Measurements from ENCODE around the gene GPATCH2.
A peak's percentile ranks its signal among the peaks of the same experiment; 100 is the strongest.
"Not testable (repeated sequence)": the region's sequence is repeated elsewhere in the genome, so short reads cannot be mapped to it uniquely, and the experiment has no call there.

GPATCH2 gene

DNA sequence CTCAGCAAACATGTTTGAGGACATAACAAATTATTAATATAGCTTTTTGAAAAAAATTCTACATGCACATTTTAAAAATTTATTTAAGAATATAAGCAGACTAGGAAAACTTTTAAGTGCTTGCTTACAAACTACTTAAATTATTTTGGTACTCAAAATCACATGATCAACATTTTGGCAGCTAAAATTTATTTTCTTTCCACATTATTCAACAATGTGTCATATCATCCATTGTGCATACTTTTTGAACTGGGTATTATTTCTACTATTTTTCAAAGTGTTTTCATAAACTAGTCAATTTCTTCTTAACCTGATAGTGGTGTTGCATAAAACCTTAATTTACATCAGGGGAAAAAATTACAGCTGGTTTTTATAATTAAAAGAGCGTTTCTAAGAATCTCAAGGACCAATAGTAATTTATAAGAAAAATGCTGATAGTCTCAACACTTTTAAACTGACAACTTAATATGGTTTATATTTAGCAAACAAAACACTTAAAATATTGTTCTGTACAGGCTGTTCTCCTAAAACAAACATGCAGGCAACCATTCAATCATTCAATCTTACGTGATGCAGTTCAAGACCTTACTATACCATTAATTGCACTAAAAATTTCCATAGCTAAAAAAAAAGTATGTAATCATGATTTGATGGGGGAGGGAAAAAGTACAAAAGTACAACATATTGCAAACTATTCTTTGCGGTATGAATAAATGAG, 105.0 kb downstream of the GPATCH2 start:
- DNase-seq (ENCODE audit: low read depth): no peak

DNA sequence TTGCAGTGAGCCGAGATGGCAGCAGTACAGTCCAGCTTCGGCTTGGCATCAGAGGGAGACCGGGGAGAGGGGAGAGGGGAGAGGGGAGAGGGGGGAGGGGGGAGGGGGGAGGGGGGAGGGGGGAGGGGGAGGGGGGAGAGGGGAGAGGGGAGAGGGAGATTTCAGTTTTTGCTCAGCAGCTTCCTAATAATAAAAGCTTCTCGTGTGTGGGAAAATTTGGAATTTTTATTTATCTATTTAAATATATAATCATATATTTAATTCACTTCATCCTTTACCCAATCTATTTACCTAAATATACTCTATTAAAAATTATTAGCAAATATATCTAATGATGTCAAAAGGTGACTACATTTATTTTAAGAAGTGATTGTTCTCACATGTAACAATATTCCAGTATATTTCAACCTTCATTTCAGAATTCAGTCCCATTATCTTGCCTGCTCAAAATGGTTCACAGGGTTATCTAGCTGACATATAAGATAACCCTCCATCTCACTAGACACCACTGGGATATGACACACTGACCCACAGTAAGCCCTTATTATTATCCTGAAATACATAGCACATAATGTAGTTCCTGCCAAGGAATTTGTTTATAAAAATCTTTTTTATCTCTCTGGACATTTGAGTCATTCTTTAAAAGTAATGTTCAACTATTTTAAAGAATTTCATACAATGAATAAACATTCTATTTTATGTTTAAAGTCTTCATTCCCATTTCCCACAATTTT, 105.9 kb downstream of the GPATCH2 start:
- no peak for DNase-seq (ENCODE audit: low read depth)

DNA sequence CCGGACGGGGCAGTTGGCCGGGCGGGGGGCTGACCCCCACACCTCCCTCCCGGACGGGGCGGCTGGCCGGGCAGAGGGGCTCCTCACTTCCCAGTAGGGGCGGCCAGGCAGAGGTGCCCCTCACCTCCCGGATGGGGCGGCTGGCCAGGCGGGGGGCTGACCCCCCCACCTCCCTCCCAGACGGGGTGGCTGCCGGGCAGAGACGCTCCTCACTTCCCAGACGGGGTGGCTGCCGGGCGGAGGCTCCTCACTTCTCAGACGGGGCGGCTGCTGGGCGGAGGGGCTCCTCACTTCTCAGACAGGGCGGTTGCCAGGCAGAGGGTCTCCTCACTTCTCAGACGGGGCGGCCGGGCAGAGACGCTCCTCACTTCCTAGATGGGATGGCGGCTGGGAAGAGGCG, 107.0 kb downstream of the GPATCH2 start:
- not testable (repeated sequence) for DNase-seq (ENCODE audit: low read depth)

DNA sequence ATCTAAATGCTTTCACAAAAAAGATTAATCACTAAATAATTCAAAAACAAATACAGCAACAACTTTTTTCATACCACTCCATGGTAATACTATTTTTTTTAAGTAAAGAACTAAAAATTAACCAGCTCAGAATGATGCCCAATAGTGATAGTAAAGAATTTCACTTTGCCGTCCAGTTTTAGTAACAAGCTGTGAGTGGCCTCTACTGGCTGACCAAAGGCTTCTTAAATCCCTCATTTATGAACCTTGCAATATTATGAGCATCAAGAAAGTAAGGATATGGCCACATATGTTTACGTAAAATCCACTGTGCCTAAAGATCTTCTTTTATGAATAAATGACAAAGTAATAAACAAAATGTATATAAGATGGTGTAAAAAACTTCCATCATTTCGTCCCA, 108.6 kb downstream of the GPATCH2 start:
- no peak for DNase-seq (ENCODE audit: low read depth)

DNA sequence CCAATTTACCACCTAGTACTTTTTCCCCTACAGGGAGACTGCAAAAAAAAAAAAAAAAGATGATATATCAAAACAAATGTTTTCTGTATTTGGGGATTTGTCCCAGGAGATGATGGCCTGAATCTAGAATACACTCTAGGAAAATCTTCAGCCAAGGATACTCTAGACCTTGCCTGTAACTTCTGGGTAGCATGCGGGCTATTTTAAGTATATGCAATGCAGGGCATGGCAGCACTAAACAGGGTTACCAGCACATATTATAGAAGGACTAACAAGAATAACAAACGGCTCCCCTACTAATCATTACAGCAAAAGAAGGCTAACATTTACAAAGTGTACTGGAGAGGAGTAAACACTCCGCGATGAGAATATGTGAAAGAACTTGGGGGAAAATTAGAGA, 109.6 kb downstream of the GPATCH2 start:
- no peak for DNase-seq (ENCODE audit: low read depth)

DNA sequence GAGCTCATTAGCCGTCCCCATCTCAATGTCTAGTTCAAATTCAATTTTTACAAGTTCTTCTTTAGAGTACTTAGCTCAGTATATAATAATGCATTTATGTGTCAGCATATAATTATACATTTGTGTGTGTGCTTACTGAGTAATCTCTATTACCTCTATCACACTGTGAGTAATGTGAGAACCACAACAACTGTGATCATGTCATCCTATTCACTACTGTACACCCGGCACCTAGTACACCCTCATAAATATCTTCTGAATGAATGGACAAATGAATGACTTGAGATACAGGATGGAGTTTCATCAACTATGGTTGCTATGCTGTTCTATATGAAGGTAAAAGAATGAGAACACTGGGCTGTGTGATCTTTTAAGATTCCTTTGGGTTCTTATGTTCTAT, 124.0 kb downstream of the GPATCH2 start:
- DNase-seq (ENCODE audit: low read depth): no peak

DNA sequence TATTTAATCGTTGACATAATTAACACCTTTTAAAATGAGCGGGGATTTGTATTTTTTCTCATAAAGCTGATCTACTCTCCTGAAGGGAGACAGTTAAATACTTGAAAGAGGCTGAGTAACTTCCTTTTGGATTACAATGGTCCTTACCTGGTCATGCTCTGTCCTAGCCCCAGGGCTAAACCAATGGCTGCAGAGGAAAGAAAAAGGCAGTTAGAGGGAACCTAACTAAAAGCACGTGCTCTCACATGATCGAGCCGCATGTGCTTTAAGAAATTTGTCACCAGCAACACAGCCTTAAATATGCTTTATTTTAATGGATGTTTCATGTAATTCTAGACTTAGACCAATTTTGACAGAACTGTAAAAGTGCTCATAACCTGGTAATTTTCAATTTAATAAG, 132.7 kb downstream of the GPATCH2 start:
- no peak for DNase-seq (ENCODE audit: low read depth)

DNA sequence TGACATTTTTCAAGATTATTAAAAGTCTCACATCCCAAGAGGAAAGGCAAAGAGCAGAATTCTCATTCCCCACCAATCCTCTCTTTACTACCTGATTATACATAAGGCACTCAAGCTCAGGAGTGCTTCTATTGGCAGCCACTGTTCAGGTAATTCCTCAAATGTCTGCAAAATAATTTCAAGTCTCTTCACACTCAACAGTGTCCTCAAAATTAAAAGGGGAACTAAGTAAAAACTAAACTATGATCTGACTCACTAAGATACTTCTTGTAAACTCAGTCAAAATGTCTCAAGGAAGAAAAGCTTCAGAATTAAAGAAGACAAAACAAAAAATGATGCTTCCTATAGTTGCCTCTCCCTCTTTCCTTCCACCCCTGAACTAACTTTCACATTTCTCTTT, 135.6 kb downstream of the GPATCH2 start:
- no peak for DNase-seq (ENCODE audit: low read depth)

DNA sequence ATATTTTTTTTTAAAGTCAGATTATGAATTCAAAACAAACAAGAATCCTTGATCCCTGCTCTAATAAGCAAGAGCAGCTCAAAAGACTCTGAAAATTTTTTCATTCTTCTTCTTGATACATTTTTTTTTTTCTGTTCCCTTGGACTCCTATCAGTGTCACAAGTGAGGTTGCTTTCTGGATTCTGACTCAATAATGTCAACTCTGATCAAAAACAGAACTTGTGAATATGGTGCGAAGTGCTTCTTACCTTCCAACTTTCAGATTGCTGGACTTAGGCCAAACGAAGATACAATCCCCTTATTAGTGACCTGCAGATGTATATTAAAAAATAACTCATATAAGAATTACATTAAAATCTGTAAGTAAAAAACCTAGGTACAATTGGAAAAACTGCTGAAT, 136.1 kb downstream of the GPATCH2 start:
- no peak for DNase-seq (ENCODE audit: low read depth)

DNA sequence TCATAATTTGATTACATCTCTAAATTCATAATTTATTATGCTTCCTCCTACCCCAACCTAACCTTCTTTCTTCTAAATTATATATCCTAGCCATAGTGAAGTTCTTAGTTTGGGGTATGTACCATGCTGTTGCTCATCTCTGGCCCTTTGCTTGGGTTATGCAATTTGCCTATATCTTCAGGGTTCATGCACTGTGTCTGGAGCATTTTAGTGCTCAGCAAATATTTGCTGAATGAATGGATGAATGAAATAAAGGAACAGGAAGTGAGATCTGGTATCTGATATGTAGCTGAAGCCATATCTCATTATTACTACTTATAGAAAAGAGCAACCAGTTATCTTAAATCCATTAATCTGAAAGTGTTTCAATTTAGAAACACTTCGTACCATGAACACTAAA, 137.6 kb downstream of the GPATCH2 start:
- DNase-seq (ENCODE audit: low read depth): no peak

DNA sequence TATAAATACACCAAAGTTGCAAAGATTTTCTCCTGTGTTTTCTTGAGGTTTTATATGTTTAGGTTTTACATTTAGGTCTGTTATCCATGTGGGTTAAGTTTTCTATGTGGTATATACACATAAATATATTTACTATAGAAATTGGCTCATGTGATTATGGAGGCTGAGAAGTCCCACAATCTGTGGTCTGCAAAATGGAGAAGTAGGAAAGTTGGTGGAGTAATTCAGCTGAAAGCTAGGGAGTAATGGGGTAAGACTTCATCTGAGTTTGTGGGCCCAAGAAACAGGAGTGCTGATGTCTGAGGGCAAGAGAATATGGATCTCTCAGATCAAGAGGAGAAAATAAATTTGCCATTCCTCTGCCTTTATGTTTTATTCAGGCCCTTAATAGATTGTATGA, 146.0 kb downstream of the GPATCH2 start:
- no peak for DNase-seq (ENCODE audit: low read depth)

DNA sequence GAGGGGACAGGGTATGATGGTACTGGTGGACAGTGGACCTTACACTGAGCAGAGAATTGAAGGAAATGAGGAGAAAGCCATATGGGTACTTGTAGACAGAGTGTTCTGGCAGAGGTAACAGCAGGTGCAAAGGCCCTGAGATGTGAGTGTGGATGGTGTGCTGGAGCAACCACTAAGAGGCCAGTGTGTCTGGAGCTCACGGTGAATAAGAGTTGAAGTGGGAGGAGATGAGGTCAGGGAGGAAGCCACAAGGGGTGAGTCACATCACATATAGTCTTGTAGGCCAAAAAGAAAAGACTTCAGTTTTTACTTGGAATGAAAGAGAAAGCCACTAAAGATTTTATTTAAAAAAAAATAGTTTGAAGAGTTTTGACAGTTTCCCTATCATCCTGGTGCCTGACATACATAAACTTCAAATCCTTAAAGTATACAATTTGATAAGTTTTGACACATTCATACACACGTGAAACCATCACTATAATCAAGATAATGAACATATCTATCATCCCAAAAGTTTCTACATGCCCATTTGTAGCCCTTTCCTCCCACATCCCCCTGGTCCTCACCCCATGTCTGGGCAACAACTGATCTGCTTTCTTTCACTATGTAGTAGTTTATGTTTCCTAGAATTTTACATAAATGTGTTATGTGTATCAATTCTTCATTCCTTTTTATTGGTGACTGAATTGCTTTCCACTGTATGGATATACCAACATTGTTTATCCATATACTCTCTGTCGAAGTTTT, 148.4 kb downstream of the GPATCH2 start:
- DNase-seq (ENCODE audit: low read depth): peak; percentile 12

DNA sequence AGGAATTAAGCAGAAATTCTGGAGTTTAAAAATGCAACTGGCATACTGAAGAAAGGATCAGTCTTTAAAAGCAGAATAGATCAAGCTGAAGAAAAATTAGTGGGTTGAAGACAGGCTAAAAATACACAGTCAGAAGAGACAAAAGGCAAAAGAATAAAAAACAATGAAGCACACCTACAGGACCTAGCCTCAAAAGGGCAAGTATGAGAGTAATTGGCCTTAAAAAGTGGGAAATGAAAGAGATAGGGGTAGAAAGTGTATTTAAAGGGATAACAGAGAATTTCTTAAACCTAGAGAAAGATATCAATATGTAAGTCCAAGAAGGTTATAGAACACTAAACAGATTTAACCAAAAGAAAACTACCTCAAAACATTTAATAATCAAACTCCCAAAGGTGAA, 152.4 kb downstream of the GPATCH2 start:
- DNase-seq (ENCODE audit: low read depth): no peak

DNA sequence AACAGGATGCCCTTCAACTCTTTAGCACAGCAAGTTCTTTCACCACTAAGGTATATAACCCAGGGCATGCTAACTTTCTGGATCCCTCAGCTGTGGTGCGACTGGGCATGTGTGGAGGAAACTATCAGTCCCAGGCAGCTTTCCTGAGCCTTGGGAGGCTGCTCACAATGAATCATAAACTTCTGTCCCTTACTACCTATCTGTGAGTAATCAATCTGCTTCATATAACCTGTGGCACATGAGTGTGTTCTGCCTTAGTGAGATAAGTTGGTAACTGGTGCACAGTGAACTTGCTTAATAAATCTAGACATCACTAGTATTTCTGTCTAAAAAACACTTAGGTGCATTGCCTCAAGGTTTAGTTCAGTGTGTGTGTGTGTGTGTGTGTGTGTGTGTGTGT, 158.0 kb downstream of the GPATCH2 start:
- no peak for DNase-seq (ENCODE audit: low read depth)

DNA sequence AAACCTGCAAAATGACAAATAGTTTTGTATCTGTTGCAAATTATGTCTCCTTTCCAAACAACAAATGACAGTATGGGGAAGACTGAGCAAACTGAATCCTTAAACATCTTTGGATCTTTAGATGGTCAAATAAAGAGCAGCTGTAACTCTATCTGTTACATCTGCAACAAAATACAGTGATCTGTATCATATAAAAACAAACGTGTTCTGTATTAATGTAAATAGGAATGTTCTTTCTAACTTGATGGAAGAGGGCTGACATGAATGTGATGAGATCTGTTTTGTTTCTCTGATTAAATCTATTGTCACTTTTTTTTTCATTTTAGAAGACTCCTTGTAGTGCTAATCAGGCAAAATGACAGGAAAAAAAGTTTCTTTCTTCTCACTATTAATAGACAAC, 159.5 kb downstream of the GPATCH2 start:
- DNase-seq (ENCODE audit: low read depth): no peak

DNA sequence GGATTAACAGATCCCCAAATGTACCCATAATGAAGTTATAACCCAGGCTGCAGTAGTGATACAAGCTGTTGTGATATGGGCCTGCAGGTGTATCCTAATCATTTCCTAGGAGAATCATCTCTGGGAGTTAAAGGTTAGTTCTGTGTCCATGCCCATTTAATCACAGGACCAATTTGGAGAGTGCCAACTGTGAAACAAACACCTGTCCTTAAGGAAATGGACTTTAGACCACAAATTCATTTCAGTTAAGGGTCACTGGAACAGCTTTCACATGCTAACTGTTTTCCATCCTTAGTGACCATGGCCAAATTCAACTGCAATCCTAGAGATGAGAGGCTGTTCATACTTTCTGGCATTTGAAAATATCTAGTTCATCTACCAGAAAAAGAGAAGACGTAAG, 160.9 kb downstream of the GPATCH2 start:
- DNase-seq (ENCODE audit: low read depth): no peak

DNA sequence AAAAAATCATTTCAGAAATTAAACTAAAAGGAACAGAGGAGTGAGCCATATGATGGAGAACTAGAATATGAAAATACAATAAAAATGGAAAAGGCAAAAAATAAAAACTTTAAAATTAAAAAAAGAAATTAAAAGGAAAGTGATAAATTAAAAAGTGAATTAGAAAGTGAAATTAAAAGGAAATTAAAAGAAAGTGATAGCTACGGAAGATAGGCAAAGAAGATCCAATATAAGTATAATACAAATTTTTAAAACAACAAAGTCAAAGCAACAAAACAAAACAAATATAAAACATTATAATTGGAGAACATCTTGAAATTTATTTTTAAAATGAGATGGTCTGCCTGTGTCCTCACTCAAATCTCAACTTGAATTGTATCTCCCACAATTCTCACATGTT, 165.8 kb downstream of the GPATCH2 start:
- no peak for DNase-seq (ENCODE audit: low read depth)

DNA sequence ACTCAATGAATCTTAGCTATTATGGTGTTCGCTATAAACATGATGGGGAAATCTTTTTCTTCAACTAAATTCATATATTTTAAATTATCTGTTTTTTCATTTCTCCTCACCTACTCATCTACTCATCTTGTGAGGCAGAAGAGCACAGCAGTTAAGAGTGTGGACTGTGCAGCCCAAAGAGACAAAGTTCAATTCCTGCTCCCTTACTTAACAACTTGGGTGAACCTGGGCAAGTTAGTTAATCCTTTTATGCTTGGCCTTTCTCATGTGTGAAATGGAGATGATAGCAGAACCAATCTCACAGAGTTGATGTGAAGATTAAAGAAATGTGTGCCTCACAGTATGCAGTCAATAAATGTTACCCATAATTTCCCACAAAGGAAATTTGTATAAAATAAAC, 168.2 kb downstream of the GPATCH2 start:
- no peak for DNase-seq (ENCODE audit: low read depth)

DNA sequence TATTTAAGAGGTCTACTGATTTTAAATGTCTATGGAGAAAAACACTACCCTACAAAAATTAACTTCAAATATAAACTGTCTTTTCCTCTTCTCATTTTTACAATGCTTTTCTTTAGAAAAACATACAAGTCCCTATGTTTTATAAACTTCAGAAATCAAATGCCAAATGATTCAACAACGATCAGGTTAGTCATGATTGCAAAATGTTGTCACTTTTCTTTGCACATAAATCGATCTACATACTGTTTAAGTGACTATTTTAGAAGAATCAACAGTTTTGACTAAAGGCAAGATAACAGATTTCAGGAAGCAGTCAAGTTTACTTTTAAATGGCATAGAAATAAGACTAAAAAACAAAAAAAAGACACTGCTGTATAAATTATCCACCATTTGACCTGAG, 168.7 kb downstream of the GPATCH2 start:
- no peak for DNase-seq (ENCODE audit: low read depth)

DNA sequence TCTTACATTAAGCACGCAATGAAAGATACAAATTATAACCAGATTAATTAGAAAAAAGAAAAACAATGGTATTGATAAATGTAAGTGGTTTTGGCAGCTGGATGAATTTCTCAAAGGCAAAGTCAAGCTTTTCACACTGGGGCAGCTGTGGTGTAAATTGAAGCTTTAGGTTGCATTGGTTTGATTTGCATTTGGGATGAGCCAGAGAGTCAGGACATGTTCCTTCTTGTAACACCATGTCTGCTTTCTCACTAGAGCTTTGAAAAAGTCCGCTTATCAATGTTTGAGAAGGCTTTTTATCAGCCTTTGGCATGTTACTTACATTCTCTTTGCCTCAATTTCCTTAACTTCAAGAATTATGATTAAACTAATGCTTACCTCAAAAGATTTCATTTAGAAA, 173.9 kb downstream of the GPATCH2 start:
- DNase-seq (ENCODE audit: low read depth): no peak

DNA sequence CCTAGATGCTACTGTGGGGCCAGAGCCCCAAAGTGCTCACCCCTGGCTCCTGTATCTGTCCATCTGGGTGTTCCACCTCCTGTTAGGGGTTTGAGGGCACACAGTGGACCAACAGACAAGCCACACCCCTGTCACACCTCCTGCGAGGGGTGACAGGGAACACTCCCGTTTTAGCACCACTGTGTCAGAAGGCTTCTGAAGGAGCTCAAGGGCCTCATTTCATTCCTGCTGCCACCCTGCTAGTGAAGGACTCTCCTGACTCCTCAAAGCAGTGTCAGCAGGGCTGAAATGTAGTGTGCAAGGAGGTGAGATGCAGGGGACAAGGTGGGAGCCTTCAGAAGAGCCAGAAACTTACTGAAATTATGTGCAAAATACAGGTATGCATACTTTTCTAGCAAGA, 174.6 kb downstream of the GPATCH2 start:
- no peak for DNase-seq (ENCODE audit: low read depth)

DNA sequence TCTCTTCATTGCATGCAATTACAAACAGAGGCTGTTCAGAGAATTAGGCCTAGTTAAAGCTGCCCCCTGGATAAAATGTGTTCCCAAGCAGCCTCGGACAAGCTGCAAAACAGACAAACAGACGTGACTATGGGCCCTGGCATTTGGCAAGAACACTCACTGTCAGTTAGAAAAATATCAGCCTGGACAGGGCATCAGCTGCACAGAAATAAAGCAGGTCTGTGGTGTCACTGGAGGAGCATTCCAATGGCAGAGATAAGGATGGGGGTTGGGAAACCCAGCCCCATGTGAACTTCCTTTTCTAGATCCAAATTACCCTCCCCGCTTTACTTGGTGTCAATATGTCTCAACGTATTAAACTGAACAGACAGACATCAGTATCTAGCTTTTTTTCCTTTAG, 177.1 kb downstream of the GPATCH2 start:
- no peak for DNase-seq (ENCODE audit: low read depth)

DNA sequence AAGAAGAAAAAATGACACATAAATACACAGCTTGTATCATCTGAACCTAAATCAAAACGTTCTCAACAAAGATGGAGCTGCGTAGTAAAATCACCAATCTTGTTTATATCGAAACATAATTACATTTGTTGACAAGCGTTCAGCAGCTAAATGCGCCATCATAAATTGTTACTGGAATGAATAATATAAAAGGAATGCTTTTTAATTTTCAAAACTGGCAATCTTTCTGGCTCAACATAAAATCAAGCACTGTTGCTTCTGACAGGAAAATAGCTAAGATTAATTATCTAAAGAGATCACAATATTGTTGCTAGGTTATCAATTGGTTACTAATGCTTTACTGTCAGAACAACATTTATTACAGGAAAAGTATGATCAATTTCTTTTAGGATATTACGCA, 181.5 kb downstream of the GPATCH2 start:
- no peak for DNase-seq (ENCODE audit: low read depth)
